Breast epithelium (tissue), 4 donors: Measurements from ENCODE around the gene CTIF. TPM values are rescaled to one million over a fixed set of nuclear protein-coding genes. Genes with fewer than 3 reads are reported as not detected.

Experiments used
- DNase-seq, 2 donors: peaks; one replicate each; pipeline ENCODE4 v3.0.0-alpha.2; 2019; ENCODE audit warnings: low spot score in 2 of 2
- H3K27ac ChIP-seq, 2 donors: fragments of 200-600 bp; sonication (generic) in 1 of 2; one replicate each; pipeline ENCODE4 v1.5.1; 2016 to 2019; ENCODE audit warnings: mild to moderate bottlenecking in 1 of 2
- H3K27me3 ChIP-seq, 2 donors: fragments of 200-600 bp; sonication (generic) in 1 of 2; one replicate each; pipeline versions ENCODE4 v1.5.1 to v1.6.0; 2017 to 2019; ENCODE audit warnings: control low read depth in 1 of 2, mild to moderate bottlenecking in 1 of 2
- H3K36me3 ChIP-seq: fragments of 200-600 bp; one replicate; pipeline ENCODE4 v1.5.1; 2019
- H3K4me1 ChIP-seq, 2 donors: fragments of 200-600 bp; sonication (generic); one replicate each; pipeline ENCODE4 v1.5.1; 2016 to 2019; ENCODE audit warnings: control low read depth in 1 of 2
- H3K4me3 ChIP-seq, 3 donors: fragments of 200-600 bp; sonication (generic); 1 replicate in 2 of 3; 2 replicates in 1 of 3; pipeline ENCODE4 v1.5.1; 2016 to 2019; ENCODE audit warnings: mild to moderate bottlenecking in 3 of 3, moderate library complexity in 2 of 3
- H3K9me3 ChIP-seq, 2 donors: fragments of 200-600 bp; sonication (generic) in 1 of 2; one replicate each; pipeline ENCODE4 v1.5.1; 2016 to 2019; ENCODE audit warnings: control low read depth in 1 of 2
- CTCF ChIP-seq, 3 donors: fragments of 450-650 bp; IDR thresholded peaks; one replicate each; pipeline ENCODE4 v1.5.1; 2016 to 2017; ENCODE audit warnings: antibody characterized with exemption in 3 of 3, mild to moderate bottlenecking in 3 of 3, moderate library complexity in 3 of 3
- POLR2A ChIP-seq: fragments of 450-650 bp; IDR thresholded peaks from one replicate; pipeline ENCODE4 v1.6.1; 2016; ENCODE audit warnings: antibody characterized with exemption, mild to moderate bottlenecking, moderate library complexity
- POLR2AphosphoS5 ChIP-seq, 3 donors: sonication (generic); formaldehyde crosslinking; IDR thresholded peaks; one replicate each; pipeline ENCODE4 v1.6.1; 2017; ENCODE audit warnings: antibody characterized with exemption in 3 of 3
- intact Hi-C: fragments of 100-400 bp; cut with DNase I; formaldehyde crosslinking; loops from one replicate; pipeline ENCODE4 v1.15.1; 2023; ENCODE audit warnings: low total_unique reads
- total RNA-seq, 3 donors: library from RNA; depleted of rRNA; stranded (reverse); fragments of >200 nt; gene quantifications; one replicate each; pipeline ENCODE4 v1.1.0, GENCODE V29; 2016

CTIF gene
- total RNA-seq, 3 donors from 2014 or later, result 28.8 to 78.9 (median 32.6) TPM

GRCh38 chr18:48519431-48520100 is 19.3 kb upstream of the CTIF start:
- Histone ChIP-seq H3K27ac (no peak overlapping the region), H3K36me3 (no peaks in the 10 kb centered on the region), H3K4me1 (no peaks in the 10 kb centered on the region), H3K27me3 (no peaks in the 10 kb centered on the region), H3K9me3 (no peaks in the 10 kb centered on the region), H3K4me3 (no peak overlapping the region)
- TF ChIP-seq CTCF (IDR thresholded peaks at IDR 0.05) (no peak), POLR2A (no peak), POLR2AphosphoS5 (IDR thresholded peaks at IDR 0.05) (no peak)
- no peak for DNase-seq
- intact Hi-C loops, result no loop called here

DNA sequence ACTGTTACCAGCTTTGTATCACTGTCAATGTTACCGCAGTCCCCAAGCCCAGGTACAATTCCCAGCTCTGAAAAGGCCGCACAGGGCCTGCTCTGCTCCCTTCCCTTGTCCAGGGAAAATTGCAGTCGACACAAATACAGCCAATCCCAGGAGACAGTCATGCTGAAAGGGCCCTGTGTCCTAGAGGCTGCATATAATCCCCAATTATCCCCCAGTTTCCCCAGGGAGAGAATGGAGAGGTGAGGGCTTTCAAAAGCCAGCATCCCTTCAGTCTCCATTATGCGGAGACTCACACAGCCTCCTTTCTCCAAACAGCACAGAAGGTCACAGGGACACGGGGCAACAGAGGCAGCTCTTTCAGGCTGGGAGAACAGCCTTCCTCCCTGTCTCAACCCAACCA is 17.1 kb upstream of the CTIF start:
- H3K36me3 ChIP-seq, result no peaks in the 10 kb centered on the region
- intact Hi-C loops, result no loop called here
- H3K9me3 ChIP-seq, result no peaks in the 10 kb centered on the region
- no peaks in the 10 kb centered on the region for H3K4me1 ChIP-seq
- TF ChIP-seq POLR2A, result no peak
- DNase-seq, result no peak
- no peaks in the 10 kb centered on the region for H3K27me3 ChIP-seq
- no peak overlapping the region for H3K4me3 ChIP-seq
- H3K27ac ChIP-seq, result no peak overlapping the region

DNA sequence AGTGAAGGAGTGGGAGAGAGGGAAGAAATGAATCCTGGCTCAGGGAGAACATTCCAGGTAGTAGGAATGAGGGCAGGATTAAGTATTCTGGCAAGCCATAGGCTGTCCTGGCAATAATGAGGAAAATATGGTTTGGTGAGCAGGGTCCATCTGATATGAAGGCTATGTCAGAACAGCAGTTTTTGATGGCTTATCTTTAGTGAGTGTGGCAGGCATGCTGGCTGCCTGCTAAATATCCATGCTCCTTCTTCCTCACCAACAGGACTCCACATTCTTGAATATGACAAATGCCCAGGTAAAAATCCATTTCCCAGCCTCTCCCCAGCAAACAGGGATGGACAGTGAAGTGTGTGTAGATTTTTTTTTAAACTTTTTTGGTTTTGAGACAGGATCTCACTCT is 13.2 kb upstream of the CTIF start:
- DNase-seq, result no peak
- intact Hi-C loops, result no loop called here
- no peaks in the 10 kb centered on the region for H3K4me1 ChIP-seq
- H3K27me3 ChIP-seq, result no peaks in the 10 kb centered on the region
- no peaks in the 10 kb centered on the region for H3K9me3 ChIP-seq
- H3K4me3 ChIP-seq, result no peak overlapping the region
- H3K27ac ChIP-seq, result no peak overlapping the region
- TF ChIP-seq CTCF (IDR thresholded peaks at IDR 0.05), result no peak
- TF ChIP-seq POLR2AphosphoS5 (IDR thresholded peaks at IDR 0.05), result no peak
- no peaks in the 10 kb centered on the region for H3K36me3 ChIP-seq

- Histone ChIP-seq H3K27me3 (no peaks in the 10 kb centered on the region), H3K9me3 (no peaks in the 10 kb centered on the region), H3K27ac (no peak overlapping the region), H3K36me3 (no peaks in the 10 kb centered on the region), H3K4me1 (no peaks in the 10 kb centered on the region), H3K4me3 (no peak overlapping the region)
- intact Hi-C loops, result no loop called here
- no peak for TF ChIP-seq POLR2A
- TF ChIP-seq POLR2AphosphoS5 (IDR thresholded peaks at IDR 0.05), result no peak
- TF ChIP-seq CTCF (IDR thresholded peaks at IDR 0.05), result no peak
- no peak for DNase-seq
These were observed 11.4 kb upstream of the CTIF start for GRCh38 chr18:48527461-48527860.

DNA sequence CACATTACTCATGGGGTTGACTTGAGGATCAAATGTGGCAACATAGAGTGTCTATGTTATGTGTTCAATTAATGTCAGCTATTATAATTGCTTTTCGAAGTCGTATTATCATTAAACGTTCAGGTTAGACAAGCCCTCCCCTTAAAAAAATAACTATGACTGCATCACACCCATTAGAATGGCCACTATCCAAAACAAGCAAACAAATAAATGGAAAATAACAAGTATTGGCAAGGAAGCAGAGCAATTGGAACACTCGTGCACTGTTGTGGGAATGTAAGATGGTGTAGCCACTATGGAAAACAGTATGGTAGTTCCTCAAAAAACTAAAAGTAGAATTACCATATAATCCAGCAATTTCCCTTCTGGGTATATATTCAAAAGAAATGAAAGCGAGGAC is 10.0 kb upstream of the CTIF start:
- Histone ChIP-seq H3K36me3 (no peaks in the 10 kb centered on the region), H3K27ac (no peak overlapping the region), H3K4me1 (no peaks in the 10 kb centered on the region), H3K4me3 (no peak overlapping the region), H3K27me3 (no peaks in the 10 kb centered on the region), H3K9me3 (no peaks in the 10 kb centered on the region)
- intact Hi-C loops, result no loop called here
- no peak for DNase-seq
- TF ChIP-seq POLR2A, result no peak
- TF ChIP-seq CTCF (IDR thresholded peaks at IDR 0.05), result no peak
- TF ChIP-seq POLR2AphosphoS5 (IDR thresholded peaks at IDR 0.05), result no peak

DNA sequence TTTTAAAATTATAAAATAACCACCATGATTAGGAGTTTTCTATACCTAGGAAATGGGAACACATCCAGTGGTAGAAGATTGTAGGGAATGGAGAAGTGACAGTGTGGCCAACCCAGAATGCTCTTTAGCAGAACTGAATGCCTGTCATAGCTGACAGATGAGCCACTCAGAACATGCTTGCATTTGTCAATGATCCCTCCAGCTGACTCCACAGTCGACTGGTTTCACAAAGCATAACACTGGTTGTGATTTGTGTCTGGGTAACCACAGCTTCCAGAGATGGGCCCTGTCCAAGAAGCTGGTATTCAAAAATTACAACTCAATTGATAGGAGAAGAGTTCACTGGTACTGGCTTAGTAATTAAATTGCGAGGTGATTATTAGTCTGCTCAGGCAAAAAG is 9.0 kb upstream of the CTIF start:
- intact Hi-C loops, result no loop called here
- H3K4me1 ChIP-seq, result no peaks in the 10 kb centered on the region
- no peak overlapping the region for H3K4me3 ChIP-seq
- TF ChIP-seq POLR2AphosphoS5 (IDR thresholded peaks at IDR 0.05) (no peak), POLR2A (no peak), CTCF (IDR thresholded peaks at IDR 0.05) (no peak)
- DNase-seq, result no peak
- no peaks in the 10 kb centered on the region for H3K27me3 ChIP-seq
- no peaks in the 10 kb centered on the region for H3K36me3 ChIP-seq
- no peak overlapping the region for H3K27ac ChIP-seq
- H3K9me3 ChIP-seq, result no peaks in the 10 kb centered on the region
